Measurements from ENCODE around the gene BCAR3.

Gene BCAR3

DNA sequence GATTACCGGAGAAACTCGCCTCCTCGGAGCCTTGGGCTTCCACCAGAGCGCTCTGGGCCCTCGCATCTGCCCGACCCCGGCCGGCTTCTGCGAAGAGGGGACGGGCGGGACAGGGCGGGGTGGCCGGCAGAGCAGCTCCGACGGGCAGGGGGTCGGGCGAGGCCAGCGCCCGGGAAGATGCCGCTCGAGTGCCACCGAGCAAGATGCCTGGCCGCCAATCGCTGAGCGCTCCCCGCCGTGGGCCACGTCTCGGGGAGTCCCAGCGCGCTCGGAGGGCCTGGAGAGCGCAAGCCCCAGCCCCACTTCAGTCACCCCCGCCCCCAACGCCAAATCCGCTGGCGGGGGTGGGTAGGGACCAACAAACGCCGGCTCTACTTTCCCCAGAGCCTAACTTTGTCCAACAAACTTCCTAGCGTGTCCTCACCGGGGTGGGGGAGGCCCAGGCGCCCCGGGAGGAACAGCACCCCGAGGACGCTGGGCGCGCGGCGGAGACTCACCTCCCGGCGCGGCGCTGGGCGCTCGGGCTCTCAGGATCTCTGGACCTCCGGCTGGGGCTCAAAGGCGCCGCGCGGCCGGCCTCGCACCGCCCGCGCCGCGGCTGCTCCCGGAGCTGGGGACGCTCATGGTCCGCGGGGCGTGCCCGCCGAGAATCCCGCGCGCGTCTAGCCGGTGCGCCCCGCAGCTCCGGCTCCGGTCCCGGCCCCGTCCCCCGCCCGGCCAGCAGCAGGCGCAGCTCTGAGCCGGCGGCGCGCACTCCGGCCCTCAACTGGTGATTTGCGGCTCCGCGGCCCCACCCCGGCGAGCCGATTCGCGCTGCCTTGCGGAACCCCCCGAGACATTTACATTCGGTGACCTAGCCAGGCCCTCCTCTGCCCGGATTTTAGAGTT is at the start of gene BCAR3:
Gene BCAR3 (minus strand): TSS at position 737 of the 888 bp plus-strand sequence. CDS start 6,907 bp downstream, outside the sequence.
- peak; percentile 17 for DNase-seq

DNA sequence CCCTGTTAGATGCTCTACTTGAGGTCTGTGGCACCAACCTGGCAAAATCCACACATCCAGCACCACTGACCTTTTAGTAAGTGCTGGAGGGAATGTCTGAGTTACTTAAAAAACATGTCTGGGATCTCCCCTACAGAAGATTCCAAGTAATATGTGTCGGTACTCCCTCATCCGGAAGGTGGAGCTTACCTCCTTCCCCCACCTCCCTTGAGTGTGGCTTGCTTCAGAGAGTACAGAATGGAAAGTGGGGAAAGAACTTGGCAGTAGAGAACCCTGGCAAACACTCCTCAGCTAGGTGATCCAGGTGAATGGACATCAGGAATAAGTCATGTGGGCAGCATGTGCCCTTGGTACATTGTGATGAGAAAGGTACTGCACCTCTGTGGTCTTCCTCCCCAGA is 49.0 kb upstream of the BCAR3 start:
- DNase-seq: no peak

DNA sequence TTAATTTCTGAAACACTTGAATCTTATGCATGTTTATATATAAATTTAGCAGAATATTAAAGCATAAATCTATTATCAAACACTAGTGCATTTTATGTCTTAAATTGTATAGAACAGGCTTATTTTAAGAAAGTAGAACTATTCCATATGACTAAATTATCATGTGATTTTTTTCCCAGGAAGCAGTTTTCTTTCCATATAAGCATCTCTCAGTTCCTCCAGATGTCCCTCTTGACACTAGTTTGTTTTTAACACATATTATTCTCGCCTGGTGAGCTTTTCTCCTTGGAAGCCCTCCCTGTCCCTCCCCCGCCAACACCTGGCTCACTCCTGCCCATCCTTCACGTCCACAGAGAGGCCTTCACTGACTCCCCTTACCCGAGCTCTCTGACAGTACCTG is 48.3 kb upstream of the BCAR3 start:
- no peak for DNase-seq

DNA sequence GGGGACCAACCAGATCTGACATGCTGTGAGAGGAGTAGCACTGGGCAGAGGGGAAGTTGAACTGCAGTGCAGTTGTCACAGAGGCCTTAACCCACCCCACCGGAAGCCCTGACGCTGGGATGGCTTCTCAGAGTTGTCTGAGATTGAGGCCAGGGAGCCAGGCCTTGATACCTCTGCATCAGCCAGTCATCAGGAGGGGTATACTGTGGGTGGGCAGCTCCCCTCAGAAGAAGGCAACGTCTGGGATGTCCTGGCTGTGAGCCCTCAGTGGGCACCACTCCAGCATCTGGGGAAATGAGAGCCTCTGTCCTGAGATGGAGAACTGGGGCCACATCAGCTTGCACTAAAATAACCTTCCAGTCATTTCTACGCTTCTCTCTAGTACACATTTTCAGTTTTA is 47.9 kb upstream of the BCAR3 start:
- DNase-seq: no peak

DNA sequence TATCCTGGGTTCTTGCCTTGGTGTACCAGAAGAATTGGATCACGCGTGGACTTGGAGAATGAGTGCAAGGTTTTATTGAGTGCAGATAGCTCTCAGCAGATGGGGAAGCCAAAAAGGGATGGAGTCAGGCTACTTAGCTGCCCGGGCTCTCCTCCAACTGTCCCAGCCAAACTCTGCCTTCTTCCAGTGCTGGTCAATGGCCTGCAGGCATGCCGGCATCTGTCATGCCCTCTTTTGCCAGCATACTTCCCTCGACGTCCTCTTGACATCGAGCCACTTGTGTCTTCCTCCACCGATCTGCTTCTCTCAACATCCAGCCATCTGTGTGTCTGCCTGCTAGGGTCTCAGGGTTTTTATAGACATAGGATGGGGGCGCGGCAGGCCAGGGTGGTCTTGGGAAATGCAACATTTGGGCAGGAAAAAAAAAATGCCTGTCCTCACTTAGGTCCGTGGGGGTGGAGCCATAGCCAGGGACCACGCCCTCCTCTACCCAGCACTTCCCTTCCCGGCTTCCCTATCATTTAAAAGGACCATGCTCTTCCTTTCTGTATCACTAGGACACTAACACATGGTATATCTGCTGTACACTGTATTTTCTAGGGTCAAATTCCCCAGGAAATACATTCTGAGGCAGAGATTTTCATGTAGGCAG is 47.0 kb upstream of the BCAR3 start:
- DNase-seq: no peak

DNA sequence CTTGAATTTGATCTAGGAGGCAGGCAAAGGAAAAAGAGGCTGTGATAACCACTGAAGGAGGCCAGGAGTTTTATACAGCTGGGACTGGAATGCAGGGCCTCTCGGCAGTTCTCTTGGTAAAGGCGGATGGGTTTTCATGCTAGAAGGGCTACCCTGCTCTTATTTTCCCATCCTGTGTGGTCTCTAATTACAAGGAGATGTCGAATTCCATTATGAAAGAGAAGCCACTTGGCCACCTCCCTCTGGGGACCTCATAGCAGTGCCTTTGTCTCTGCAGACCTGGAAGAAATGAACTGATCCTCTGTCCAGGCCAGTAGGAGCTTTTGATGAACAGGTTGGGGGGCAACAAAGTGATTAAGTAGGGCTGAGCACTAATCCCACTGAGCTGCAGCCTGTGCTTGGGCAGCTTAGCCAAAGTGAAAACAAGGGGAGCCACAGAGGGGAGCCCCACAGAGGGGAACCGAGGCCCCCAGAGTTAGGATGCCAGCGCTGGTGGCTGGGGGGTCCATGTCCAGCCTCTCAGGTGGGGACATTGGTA is 42.2 kb upstream of the BCAR3 start:
- DNase-seq: no peak

DNA sequence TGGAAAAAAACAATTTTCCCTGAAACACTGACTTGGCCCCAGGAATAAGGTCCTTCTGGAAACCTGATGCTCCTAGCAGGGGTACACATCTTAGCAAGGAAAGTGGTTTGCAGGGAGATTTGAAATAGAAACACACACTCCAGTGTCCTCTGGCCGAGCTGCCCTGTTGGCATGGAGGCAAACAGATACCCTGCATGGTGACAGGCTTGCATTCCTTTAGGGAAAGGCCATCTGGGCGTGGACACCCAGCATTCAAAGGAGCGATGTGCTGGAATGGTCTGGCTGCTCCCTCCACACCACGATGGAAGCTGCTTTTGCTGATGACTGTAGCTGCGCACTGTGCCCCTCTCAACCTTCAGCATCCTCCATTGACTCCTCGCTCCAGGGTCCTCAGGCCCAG is 41.5 kb upstream of the BCAR3 start:
- DNase-seq: no peak

DNA sequence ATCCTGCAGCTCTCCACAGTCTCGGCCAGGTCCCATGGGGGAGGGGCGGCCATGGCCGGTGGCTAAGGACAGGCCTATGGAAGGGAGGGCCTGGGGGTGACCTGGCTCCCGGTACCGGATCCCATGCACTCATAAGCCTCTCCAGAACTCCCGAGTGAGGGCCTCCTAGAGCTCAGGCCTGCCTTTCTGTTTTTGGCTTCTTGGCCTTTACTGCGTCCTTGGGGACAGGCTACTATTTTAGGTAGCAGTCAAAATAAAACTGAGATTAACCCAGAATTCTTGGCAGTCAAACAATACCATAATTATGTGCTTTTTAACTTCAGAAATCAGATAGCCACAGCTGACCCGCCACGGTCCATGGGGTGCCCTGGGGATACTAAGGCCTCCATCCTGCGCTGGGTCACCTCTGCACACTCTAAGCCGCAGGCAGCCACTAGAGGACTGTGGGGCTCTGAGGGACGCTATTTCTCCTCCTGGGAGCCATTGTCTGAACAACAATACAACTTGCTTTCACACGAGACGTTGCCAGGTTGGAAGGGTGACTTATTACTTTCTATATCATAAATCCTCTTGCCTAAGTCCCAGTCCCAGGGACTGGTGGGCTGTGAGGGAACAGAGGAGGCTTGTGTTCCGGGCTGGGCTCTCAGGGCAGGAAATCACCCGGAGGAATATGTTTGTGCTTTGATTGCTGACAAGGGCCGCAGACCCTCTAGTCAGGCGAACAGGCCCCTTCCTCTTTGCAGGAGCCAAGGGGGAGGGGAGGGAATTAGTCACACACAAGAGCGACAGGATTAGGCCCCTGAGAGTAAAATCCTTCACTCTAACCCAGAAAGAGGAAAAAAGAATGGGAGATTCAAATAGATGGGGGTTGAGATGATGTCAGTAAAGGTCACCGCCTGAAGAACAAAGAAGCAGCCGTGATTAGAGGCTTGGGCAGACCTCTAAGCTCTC is 40.7 kb upstream of the BCAR3 start:
- DNase-seq: no peak

DNA sequence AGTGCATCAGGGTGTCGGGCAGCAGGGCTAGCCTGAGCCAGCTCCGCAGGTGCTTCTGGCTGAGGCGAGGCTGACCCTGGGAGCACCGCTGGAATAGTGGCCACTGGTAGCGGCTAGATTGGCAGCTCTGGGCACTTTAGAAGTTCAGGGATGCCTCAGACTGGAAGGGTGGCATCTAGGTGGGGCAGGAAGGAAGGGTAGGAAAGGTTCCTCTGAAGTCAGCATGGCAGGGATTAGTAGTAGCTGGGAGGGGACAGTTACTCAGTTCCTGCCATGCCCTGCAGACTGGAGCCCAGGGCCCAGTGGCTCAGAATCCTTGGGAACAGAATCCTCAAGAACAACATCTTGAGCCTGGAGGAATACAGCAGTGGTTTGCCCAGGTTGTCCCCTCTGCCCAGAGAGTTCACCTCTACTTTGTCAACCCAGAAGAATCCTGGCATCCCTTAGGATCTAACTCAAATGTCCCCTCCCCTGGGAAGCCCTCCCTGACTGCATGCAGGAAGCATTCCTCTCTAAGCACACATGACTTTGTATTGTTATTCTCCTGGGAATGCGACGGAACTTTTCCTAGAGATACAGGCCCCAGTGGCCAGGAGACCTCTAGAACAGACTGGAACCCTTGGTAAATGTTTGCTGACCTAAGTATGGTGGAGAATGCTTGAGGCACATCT is 39.5 kb upstream of the BCAR3 start:
- DNase-seq: no peak

DNA sequence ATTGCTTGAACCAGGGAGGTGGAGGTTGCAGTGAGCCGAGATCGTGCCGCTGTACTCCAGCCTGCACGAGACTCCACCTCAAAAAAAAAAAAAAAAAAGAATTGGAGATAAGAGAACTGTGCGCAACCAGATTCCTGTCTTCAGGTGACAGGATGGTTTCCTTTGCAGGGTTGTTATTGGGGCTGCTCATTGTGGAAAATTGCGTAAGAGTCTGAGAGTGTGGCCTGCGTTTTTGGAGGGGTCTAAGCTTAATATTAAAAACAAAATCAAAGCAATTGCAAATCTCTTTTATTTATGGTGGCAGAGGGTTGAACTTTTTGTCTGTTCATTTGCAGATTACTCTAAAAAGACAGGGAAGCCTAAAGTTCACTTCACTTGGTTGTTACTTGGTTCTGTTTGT is 36.0 kb upstream of the BCAR3 start:
- DNase-seq: no peak

DNA sequence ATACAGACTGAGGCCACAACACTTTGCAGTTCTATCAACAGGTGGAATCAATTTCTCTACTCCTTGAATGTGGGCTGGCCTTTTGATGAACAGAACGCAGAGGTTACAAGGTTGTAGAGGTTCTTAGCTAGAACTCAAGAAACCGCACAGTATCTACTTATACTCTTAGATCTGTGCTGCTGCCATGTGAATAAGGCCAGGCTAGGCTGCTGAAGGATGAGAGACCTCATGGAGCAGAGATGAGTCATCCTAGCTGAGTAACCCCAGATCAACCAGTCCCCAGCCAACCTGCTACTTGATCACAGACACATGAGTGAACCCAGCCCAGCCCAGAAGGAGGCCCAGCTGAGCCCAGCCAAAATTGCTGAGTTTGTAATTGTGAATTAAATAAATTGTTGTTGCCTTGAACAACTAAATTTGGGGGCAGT is 35.3 kb upstream of the BCAR3 start:
- no peak for DNase-seq

DNA sequence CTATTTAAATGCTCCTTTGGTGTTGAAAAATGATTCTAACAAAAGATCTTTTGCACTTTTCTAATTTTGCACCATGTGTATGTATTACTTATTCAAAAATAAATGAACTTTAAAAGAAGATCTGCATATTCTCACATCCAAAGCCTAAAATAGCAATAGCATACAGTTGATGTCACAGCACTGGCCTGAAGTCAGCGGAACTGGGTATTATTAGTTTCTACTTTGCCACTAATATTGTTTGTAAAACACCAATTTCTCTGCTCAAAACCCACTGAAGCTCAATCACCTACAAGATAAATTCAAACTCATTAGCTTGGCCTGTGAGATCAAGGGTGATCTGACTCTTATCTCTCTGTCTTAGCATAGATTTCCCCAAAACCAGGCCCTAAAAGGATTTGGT is 34.5 kb upstream of the BCAR3 start:
- DNase-seq: no peak

DNA sequence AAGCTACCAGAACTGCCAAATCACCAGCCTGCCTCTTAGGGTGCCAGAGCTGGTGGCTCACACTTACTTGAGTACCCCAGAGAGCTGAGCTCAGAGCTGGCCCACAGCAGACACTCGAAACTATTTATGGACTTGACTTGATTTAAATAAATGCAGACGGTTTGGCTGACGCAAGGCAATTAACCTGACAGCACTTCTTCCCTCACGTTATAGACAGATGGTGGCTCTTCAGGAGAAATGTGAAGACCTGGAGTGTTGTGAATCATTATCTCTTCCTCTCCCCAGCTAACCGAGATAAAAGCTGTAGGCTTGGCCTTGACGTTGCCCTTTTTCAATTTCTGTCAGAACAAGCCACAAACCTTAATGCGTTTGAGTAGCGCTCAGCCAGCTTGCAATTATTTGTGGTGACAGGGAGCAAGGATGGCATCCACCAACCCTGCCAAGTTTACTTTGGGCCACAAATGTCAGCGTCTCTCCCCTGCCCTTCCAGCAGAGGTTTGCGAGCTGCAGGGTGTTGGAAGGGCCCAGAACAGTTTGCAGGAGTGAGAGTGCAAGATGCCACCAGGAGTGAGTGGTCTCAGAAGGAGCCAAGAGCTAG is 34.0 kb upstream of the BCAR3 start:
- no peak for DNase-seq

DNA sequence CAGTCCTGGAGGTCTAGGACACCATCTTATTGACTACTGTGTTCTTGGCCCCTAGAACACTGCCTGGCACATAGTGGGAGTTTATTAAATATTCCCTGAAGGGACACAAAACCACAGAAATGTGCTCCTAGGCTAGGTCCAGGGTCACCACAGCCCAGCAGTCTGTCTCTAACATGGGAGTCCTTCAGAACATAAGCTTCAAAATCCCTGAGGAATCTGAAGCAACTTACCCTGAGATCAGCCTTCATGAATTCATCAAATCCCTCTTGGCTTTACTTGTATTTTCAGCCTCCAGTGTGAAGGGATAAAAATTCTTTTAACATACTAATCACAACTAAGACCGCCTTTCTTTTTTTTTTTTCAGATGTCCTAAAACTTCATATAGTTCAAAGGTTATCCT is 32.7 kb upstream of the BCAR3 start:
- no peak for DNase-seq

DNA sequence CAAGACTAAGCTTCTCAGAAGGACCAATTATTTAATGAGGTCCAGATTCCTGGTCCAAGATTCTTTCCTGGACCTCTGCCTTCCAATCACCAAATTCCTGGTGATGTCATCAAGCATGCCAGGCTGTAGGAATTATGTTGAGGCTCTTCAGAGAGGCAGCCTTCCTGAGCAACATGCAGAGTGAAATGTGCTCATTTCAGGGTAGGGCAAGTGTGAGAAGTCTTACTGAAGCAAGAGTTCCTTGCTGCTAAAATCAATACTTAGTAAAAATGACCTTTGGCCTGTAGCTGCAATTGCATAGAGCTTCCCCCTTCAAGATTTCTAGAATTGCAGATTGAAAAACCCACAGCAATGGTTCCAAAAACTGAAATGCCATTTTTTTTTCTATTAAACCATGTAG is 31.7 kb upstream of the BCAR3 start:
- DNase-seq: no peak

DNA sequence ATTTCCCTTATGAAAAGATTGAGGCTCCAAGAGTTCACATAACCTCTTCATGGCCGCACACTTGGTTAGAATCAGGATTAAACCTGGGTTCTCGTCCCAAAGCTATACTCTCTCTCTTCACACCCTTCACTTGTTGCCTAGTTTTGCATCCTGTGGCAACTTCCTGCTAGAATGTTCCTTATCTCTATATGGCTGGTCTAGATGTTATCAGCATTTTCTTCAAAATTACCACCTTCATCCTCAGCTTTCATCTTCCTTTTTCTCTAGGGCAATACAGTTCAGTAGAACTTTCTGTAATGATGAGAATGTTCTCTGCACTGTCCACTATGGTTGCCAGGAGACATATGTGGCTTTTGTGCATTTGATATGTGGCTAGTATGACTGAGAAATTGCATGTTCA is 31.1 kb upstream of the BCAR3 start:
- no peak for DNase-seq

DNA sequence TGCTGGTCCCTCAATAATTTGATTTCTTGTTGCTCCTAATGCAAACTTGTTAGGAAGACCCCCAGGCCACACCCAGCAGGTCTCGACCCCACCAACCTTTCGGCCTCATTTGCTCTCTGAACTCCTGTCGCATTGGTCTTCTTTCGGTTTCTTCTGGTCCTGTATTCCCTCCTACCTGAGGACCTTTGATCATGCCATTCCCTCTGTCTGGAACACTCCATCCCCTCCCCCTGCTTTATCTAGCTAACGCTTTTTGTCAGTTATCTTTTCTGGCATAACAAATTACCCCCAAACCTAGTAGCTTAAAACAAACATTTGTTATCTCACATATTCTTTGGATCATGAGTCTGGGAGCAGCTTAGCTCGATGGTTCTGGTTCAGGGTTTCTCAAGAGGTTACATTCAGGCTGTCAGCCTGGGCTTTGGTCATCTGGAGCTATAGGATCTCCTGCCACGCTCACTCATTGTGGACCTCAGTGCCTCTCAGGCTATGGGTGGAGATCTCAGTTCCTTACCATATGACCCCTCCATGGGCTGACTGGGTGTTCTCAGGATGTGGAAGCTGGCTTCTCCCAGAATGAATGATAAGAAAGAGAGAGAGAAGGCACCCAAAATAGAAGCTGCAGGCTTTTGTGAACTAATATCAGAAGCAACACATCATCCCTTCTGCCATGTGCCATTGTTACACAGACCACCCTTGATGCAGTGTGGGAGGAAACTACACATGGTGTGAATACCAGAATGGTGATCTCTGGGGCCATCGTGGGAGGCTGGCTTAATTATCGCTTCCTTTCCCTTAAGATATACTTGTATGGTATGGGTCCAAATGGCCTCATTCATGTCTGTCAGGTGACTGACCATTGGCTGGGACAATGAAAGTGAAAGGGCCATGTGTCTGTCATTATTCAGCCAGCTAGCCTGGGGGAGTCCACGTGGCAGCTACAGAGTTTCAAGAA is 29.1 kb upstream of the BCAR3 start:
- DNase-seq: no peak

DNA sequence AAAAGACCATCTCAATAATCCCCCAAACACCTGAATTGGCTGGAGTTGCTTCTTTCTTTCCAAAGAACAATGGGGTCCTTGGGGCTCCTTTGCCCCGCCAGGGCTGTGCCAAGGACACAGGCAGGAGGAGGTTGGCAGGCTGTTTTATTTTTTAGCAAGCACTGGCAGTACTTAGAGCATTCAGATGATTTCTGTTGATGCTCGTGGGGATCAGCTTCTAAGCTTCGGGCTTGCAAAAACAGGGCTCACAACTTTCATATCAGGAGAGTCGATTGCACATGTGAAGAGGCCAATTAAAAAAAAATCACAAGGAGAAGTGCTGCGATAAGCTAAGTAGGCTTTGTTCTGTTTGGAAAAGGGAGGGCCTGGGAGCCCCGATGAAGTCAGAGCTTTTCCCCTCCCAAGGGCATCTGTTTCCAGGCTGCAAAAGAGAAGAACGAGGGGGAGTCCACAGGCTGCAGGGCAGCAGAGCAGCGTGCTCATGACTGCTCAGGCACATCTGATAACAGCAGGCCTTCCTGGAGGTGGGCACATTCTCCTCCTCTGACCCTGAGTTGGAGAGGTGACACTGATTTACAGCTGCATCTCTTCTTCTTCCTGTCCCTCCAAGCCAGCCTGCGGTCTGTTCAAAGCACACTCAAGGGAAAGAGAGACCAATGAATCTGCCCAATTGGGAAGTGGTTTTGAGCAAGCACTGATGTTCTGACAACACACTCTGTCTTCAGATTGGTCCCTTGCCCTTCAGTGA is 27.3 kb upstream of the BCAR3 start:
- no peak for DNase-seq

DNA sequence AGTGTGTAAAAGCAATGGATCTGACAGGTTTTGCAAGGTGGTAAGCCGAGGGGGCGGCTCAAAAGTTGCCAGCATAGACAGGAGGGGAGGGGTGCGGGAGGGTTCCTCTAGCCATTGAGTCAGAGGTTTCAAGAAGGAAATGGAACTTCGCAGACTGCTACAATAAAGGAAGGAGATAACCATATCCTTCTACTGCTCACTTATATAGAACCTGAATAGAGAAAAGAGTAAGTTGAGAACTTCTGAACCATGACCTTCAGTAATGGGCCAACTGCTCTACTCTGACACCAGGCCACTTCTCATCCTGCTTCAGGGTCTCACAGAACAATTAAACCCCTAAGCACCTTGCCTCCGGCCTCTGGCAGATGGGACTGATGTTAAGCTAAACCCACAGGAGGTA is 26.3 kb upstream of the BCAR3 start:
- DNase-seq: no peak

DNA sequence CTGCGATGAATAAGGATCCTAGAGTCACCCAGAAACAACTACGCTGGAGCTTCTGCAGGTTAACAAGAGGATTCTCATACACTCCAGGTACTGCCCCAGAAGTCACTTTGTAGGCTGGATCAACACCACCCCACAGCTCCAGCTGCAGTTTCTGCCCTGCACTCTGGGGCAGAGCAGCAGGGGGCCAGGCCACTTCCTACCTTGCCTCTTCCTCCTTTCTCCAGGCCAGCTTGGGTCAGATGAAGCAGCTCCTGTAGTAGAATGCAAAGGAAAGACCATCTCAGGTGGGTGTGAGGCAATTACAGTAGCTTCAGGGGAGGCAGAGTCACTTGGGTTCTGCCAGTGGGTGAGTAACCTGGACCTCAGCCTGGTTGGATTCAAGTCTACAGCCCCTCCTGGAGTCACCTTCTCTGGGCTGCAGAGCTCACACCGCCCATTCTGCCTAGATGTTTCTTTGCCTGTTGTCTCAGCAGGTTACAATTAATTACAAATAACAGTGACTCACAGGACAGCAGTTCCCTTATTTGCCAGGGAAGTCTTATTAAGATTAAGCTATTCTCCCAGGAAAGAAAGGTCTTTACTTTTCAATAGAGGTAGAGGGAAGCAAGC is 24.4 kb upstream of the BCAR3 start:
- no peak for DNase-seq
